Activated CD4-positive, alpha-beta T cell treated with anti-CD3 and anti-CD28 coated beads, Interleukin-10, Interleukin-2, amounts not matched to agents 100 ng/mL and 50 ng/mL, durations not matched to agents 16 hours and 8 hours (primary cell): Measurements from ENCODE around the gene LHX6.

Source experiments
- DNase-seq: peaks from one replicate; pipeline ENCODE4 v3.0.0-alpha.2; 2020

LHX6 gene

GRCh38 chr9:122215663-122216062, 13.1 kb downstream of the LHX6 start:
- no peak for DNase-seq

- DNase-seq: no peak
Observed at GRCh38 chr9:122214507-122214906, 14.2 kb downstream of the LHX6 start.

DNA sequence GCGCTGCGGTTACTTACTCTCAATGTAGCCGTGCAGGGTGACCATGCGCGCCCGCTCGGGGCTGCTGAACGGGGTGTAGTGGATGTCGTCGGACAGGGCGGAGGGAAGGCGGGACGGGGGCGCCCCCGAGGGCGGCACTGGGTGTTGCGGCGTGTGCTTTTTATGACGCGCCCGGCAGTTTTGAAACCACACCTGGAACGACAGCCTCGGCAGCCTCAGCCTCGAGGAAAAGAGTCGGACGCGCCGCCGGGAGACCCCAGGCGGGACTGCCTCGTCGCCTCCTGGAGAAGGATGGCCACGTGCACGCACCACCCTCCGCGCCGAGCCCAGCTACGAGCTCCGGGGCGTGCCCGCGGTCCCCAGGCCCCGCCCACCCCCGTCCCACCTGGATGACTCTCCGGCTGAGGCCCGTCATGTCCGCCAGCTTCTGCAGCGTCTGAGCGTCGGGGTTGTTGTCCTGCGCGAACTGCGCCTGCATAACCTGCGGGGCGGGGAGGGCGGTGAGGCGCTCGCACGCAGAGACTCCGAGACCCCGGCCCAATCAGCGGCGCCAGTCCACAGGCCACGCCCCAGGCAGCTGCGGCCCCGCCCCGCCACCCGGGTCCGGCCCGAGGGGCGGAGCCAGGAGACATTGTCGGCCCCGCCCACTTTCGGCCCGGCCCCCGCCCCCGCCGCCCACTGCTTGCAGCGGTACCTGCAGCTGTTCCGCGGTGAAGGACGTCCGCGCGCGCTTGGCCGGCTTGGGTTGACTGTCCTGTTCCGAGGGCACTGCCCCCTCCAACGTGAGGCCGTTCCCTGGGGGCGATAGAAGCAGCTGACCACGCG, 15.0 kb downstream of the LHX6 start:
- peak; percentile 65 for DNase-seq

- no peak for DNase-seq
Observed at GRCh38 chr9:122213102-122213588, 15.6 kb downstream of the LHX6 start.

- DNase-seq: no peak
Observed at GRCh38 chr9:122212473-122213004, 16.2 kb downstream of the LHX6 start.

GRCh38 chr9:122209451-122209850, 19.3 kb downstream of the LHX6 start:
- no peak for DNase-seq

- no peak for DNase-seq
Observed at GRCh38 chr9:122207096-122207495, 21.7 kb downstream of the LHX6 start.

DNA sequence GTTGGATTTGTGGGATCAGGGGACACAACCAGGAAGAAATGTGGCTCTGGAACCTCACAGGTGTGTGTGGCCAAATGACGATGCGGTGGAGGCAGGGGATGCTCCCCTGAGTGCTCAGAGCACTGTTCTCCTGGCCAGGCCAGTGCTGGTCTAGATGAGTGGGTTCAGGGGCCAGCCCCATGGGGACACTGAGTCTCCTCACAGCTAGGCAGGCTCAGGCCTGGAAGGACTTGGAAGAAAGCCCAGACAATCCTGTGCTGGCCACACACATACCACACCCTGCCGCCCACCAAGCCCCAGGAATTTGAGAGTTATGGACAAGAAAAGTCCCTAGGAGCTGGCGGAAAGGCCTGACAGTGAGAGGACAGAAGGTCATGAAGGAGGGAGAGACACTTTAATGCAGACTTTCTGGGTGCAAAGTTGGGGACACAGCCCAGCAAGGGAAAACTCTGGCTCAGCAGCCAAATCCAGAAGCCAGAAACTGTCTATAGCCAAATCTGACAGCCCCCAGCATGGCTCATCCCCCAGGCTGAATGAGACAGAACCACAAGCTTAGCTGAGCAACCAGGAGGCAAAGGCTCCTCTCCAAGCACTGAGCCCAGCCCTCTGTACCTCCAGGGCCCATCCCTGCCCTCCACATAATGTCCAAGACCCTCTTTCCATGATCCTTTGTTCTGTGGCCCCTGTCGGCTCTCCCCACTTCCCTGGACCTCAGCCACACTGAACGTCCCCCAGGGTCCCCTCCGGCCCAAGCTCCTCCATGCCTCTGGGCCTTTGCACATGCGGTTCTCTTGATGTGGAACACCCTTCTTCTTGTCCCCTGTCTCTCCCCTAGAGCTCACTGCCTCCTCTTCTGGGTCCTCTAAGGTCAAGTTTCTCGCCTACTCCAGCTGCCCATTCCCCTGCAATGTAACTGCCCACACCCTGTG, 22.4 kb downstream of the LHX6 start:
- DNase-seq: no peak

DNA sequence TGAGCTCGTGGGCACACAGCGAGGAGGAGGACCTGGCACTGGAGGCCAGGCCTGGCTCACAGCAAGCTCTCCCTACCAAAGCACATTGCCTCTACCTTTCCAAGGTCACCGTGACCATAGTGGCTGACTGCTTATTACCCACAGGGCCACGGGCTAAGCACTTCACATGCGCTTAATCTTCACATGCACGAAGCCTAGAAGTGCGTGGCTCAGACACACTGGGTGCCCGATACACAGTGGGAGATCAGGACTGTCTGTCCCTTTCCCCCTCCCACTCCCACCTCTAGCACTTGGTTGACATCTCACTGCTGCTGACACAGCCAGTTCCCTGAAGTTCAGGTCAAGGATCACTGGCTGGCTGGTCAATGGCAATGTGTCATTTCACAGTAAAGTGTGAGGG, 23.6 kb downstream of the LHX6 start:
- DNase-seq: no peak

- no peak for DNase-seq
Observed at GRCh38 chr9:122204491-122204890, 24.3 kb downstream of the LHX6 start.

- DNase-seq: no peak
Observed at GRCh38 chr9:122204055-122204454, 24.7 kb downstream of the LHX6 start.

DNA sequence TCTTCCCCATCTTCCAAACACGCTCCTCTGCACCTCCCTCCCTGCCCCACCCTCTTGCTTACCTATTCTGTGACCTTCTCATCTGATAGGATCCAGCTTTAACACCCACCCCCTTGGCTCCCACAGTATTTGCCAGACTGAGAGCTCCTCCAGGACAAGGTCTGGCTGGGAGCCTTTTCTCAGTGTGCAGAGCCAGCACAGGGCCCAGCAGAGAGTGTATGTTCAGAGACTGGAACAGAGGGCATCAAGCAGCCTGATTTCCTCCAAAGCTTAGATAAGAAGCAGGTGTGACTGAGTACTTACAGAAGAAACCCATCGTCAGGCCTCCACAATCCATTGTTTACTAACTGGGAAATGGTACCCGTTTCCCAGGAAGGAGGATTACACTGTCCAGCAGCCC, 26.6 kb downstream of the LHX6 start:
- DNase-seq: no peak

- DNase-seq: peak; percentile 27
Observed at GRCh38 chr9:122201641-122202040, 27.1 kb downstream of the LHX6 start.

DNA sequence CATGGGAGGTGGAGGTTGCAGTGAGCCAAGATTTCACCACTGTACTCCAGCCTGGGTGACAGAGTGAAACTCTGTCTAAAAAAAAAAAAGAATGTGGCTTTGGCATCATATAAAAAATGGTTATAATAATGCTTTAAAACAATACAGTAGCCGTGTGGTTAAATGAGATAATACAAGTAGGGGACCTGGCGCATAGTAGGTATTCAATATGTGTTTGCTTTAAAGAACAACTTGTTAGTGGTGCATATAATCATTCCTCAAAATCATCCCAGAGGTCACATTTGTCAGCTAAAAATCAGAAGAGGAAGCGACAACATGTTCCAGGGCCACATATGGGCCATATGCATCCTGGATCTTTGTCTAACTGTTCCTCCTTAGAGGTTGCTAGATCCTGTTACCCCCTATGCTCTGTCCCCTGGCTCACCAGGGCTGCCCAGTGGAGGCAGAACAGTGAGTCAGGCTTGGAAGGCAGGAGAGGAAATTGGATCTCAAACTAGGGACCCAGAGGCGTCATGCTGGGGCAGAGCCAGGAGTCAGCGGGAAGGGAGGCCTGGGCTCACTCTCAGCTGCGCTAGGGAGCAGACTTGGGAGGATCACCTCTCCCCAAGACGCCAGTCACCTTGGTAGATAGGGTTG, 27.7 kb downstream of the LHX6 start:
- DNase-seq: no peak

DNA sequence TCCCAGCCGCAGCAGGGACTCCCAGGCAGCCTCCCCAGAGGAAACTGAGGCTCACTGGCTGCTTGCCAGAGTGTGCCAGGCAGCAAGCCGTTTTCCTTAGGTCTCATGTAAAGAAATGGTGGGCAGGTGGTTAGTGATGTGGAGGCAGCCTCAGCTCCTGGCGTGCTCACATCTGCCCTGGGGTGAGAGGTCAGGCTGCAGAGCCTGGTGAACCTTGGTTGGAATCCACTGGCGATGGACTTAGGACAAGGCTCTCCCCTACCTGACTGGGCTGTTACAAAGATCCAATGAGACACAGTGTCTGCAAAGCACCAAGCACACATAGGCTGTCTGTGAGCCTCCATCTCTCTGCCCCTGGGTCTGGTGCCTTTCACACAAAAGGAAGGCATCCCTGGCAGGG, 30.9 kb downstream of the LHX6 start:
- DNase-seq: no peak

DNA sequence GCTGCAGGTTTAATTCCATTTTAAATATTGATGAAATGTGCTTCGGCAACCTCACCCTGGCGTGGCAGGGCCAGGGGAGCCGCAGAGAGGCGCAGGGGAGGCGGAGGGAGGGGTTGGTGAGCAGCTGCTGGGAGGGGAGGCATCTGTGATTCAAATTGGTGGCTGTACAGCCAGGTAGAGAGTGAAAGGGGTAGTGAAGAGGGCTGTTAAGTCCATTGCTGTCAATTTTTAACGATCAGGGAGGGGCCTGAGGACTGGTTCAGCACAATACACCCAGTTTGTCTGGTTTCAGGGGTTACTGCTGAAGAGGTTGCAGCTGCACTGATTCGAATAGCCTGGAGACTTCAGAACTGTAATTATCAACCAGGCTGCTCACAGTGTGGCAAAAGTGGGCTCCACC, 31.3 kb downstream of the LHX6 start:
- no peak for DNase-seq

DNA sequence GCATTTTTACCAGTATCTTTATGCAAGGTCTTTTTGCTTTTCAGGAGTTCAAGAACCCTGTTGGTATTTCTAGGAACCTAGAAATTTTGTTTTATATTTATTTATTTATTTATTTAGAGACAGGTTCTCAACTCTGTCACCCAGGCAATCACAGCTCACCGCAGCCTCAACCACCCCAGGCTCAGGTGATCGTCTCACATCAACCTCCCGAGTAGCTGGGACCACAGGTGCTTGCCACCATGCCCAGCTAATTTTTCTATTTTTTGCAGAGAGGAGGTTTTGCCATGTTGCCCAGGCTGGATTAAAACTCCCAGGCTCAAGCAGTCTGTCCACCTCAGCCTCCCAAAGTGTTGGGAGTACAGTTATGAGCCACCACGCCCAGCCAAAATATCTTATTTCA, 32.9 kb downstream of the LHX6 start:
- no peak for DNase-seq

DNA sequence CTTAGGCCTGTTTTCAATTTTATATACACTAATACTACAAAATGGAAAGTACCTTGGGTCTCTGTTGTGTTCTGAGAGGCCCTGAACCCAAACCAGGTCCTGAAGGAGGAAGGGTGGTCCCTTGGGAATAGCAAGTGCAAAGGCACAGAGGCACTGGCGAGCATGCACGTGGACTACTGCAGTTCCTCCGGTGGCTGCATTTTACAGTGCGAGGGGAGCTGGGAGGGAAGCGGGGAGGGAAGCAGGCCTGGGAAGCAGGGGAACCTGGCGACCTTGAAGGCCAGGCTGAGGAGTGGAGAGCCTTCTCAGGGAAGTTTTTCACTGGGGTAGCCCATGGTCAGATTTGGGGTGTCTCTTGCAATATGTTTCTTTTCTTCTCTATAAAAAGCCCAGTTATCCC, 35.1 kb downstream of the LHX6 start:
- DNase-seq: no peak

DNA sequence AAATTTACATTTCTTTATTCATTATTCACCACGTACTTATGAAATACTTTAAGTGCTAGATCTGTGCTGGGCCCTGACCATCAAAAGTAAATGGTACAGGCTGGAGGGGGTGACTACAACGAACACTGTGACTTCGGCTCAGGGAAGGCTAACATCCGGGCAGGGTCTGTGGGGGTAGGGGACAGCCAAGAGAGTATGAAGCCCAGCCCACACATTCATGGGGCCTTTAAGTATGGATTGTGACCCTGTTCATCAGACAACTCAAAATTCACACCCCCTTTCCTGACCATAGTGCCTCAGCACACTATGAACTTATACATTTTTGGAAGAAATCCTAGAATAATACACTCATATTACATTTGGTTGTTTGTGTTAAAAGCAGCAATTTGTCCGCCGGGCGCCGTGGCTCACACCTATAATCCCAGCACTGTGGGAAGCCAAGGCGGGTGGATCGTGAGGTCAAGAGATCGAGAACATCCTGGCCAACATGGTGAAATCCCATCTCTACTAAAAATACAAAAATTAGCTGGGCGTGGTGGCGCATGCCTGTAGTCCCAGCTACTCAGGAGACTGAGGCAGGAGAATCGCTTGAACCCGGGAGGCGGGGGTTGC, 35.7 kb downstream of the LHX6 start:
- DNase-seq: no peak

GRCh38 chr9:122192261-122192875, 36.4 kb downstream of the LHX6 start:
- DNase-seq: no peak

DNA sequence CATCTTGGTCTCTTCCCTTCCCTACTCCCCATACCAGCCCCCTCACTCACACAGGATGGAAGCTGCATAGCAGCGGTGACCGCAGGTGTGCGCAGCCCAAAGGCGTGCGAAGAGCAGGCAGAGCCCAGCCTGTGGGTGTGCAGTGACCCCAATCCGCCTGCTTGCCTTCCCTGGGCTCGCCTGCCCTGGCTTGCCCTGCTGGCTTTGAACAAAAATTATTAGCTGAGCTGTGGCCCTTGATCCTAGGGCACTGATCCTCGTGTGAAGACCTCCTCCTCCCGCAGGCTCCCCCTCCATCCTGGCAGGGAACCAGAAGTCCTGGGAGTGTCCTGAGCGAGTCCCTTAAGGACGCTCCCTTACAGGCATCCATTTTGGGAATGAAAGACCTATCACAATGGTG, 37.2 kb downstream of the LHX6 start:
- no peak for DNase-seq
